Measurements from ENCODE around the gene NPSR1. TPM values are rescaled to one million over a fixed set of nuclear protein-coding genes. Genes with fewer than 3 reads are reported as not detected.

The NPSR1 gene
- total RNA-seq, 1 experiment from 2014 or later = not detected

- no peak overlapping the region for H2BK5ac ChIP-seq (ENCODE audit: insufficient read length, low read length)
Measured at GRCh38 chr7:34622771-34623250, 35.2 kb upstream of the NPSR1 start.

More at GRCh38 chr7:34622771-34623250, 35.2 kb upstream of the NPSR1 start:
- no peak overlapping the region for H3K23ac ChIP-seq (ENCODE audit: insufficient read length, low read depth, low read length)
- H3K4me1 ChIP-seq (ENCODE audit: insufficient read depth, low read length) = no peaks in the 10 kb centered on the region
- H3K4me2 ChIP-seq (ENCODE audit: insufficient read depth, insufficient read length, low read length) = no peak overlapping the region
- no peaks in the 10 kb centered on the region for H3K79me2 ChIP-seq (ENCODE audit: insufficient read depth, low read length)
- H3K18ac ChIP-seq (ENCODE audit: insufficient read length, low read depth, low read length) = no peak overlapping the region
- no peak overlapping the region for H3K56ac ChIP-seq (ENCODE audit: insufficient read length, low read depth, low read length)
- H3K27ac Mint-ChIP-seq = no peak overlapping the region
- H3K23me2 ChIP-seq (ENCODE audit: insufficient read length, low read depth, low read length, poor library complexity, severe bottlenecking) = no peaks in the 10 kb centered on the region
- no peak overlapping the region for H2BK15ac ChIP-seq (ENCODE audit: low read depth, low read length)
- H3K36me3 Mint-ChIP-seq (ENCODE audit: insufficient read depth in 1 of 3, low read depth in 3 of 3) = no peaks in the 10 kb centered on the region; a peak in 1 of 7 replicates
- no peak overlapping the region for H3K14ac ChIP-seq (ENCODE audit: insufficient read depth, low read length)
- H2BK120ac ChIP-seq (ENCODE audit: low read depth, low read length, poor library complexity, severe bottlenecking) = no peak overlapping the region
- H3T11ph ChIP-seq (ENCODE audit: low read length) = no peak overlapping the region
- H2AK5ac ChIP-seq (ENCODE audit: insufficient read length, low read length) = no peak overlapping the region
- H3K4ac ChIP-seq (ENCODE audit: low read depth, low read length) = no peak overlapping the region
- H4K5ac ChIP-seq (ENCODE audit: insufficient read length, low read depth, low read length) = no peak overlapping the region
- H4K20me1 ChIP-seq (ENCODE audit: control insufficient read depth, insufficient read depth, insufficient read length) = no peaks in the 10 kb centered on the region
- no CpG with 5 or more reads among the region's 4 CpGs for WGBS (ENCODE audit: extremely low coverage, insufficient read length, low lambda C conversion rate)
- no peak overlapping the region for H2AFZ ChIP-seq (ENCODE audit: low read length)
- no peak overlapping the region for H3K9ac ChIP-seq (ENCODE audit: extremely low read depth, insufficient read length, low read length)
- H3K4me1 Mint-ChIP-seq = peaks cover 4 to 6% of the 10 kb centered on the region in 2 experiments; a peak in 2 of 4 replicates
- H3K27ac ChIP-seq (ENCODE audit: insufficient read length, low read depth, low read length) = no peak overlapping the region
- no peaks in the 10 kb centered on the region for H3K9me3 Mint-ChIP-seq
- no peaks in the 10 kb centered on the region for H3K79me1 ChIP-seq (ENCODE audit: insufficient read depth, low read depth, low read length, poor library complexity, severe bottlenecking)
- H2BK20ac ChIP-seq (ENCODE audit: low read depth, low read length, poor library complexity, severe bottlenecking) = no peak overlapping the region
- no peaks in the 10 kb centered on the region for H3K9me3 ChIP-seq (ENCODE audit: control insufficient read depth, low read depth, low read length)
- H3K27me3 Mint-ChIP-seq (ENCODE audit: low read depth) = no peaks in the 10 kb centered on the region
- no peak overlapping the region for H4K91ac ChIP-seq (ENCODE audit: insufficient read length, low read depth, low read length)
- TF ChIP-seq, protein P1, sequence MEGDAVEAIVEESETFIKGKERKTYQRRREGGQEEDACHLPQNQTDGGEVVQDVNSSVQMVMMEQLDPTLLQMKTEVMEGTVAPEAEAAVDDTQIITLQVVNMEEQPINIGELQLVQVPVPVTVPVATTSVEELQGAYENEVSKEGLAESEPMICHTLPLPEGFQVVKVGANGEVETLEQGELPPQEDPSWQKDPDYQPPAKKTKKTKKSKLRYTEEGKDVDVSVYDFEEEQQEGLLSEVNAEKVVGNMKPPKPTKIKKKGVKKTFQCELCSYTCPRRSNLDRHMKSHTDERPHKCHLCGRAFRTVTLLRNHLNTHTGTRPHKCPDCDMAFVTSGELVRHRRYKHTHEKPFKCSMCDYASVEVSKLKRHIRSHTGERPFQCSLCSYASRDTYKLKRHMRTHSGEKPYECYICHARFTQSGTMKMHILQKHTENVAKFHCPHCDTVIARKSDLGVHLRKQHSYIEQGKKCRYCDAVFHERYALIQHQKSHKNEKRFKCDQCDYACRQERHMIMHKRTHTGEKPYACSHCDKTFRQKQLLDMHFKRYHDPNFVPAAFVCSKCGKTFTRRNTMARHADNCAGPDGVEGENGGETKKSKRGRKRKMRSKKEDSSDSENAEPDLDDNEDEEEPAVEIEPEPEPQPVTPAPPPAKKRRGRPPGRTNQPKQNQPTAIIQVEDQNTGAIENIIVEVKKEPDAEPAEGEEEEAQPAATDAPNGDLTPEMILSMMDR (conservative IDR thresholded peaks at IDR 0.05) = no peak
- H3K27me3 ChIP-seq (ENCODE audit: insufficient read depth, low read length) = no peaks in the 10 kb centered on the region
- no peak overlapping the region for H3K4me3 Mint-ChIP-seq
- no peak for DNase-seq
- no peak overlapping the region for H2BK12ac ChIP-seq (ENCODE audit: insufficient read length, low read depth, low read length)
- no peak overlapping the region for H4K8ac ChIP-seq (replicated peaks; ENCODE audit: insufficient read length, low read depth, low read length)
